IMR-90 (cell line): ENCODE measurements around the gene CYP4Z1. TPM values are rescaled to one million over a fixed set of nuclear protein-coding genes. Genes with fewer than 3 reads are reported as not detected.
"Not testable (repeated sequence)": the region's sequence is repeated elsewhere in the genome, so short reads cannot be mapped to it uniquely, and the experiment has no call there.

Experiments
- ATAC-seq: fragments of 200-7000 bp; cut with Tn5 transposase; 2 replicates; pipeline ENCODE4 v1.9.1; 2020; ENCODE audit warnings: low read depth, mild to moderate bottlenecking, moderate library complexity
- BruUV-seq: library from RNA; stranded (reverse); fragments of 400-500 nt; replicated peaks from 2 replicates; lab custom pipeline; 2021; lab: Mats Ljungman, UMichigan
- CTCF ChIA-PET: fragments of 300-600 bp; formaldehyde crosslinking; extraction: SDS; loops from one replicate; lab custom pipeline; 2021; ENCODE audit warnings: antibody characterized with exemption; lab: Yijun Ruan, JAX
- POLR2A ChIA-PET: fragments of 300-600 bp; sonication (Branson Sonifier 250); formaldehyde crosslinking; loops from one replicate; lab custom pipeline; 2022; ENCODE audit warnings: antibody characterized with exemption; ENCODE audit not compliant: unreplicated experiment; lab: Charles Lee
- DNase-seq: peaks from one replicate; pipeline ENCODE4 v3.0.0; 2013
- H2AFZ ChIP-seq: replicated peaks from 2 replicates; pipeline ENCODE3; 2013; ENCODE audit warnings: low read length, mild to moderate bottlenecking; ENCODE audit not compliant: poor library complexity
- H2AK5ac ChIP-seq: 2 replicates; pipeline ENCODE4 v1.6.1; 2013; ENCODE audit warnings: low read depth, low read length, inconsistent platforms
- H2AK9ac ChIP-seq: replicated peaks from 2 replicates; pipeline ENCODE3; 2013; ENCODE audit warnings: mild to moderate bottlenecking, low read depth, low read length, moderate library complexity; ENCODE audit not compliant: poor library complexity
- H2BK120ac ChIP-seq: 2 replicates; pipeline ENCODE4 v1.6.1; 2013; ENCODE audit warnings: low read depth, low read length, inconsistent platforms
- H2BK15ac ChIP-seq: 3 replicates; pipeline ENCODE4 v1.6.1; 2013; ENCODE audit warnings: low read depth, low read length, inconsistent platforms
- H2BK20ac ChIP-seq: 2 replicates; pipeline ENCODE4 v1.6.1; 2013; ENCODE audit warnings: low read depth, mild to moderate bottlenecking, inconsistent platforms, low read length, moderate library complexity
- H2BK5ac ChIP-seq: 2 replicates; pipeline ENCODE4 v1.6.1; 2013; ENCODE audit warnings: mild to moderate bottlenecking, low read depth, low read length, inconsistent platforms; ENCODE audit not compliant: poor library complexity, severe bottlenecking
- H3K14ac ChIP-seq: replicated peaks from 2 replicates; pipeline ENCODE4 v1.6.1; 2013; ENCODE audit warnings: low read depth, low read length, inconsistent platforms
- H3K18ac ChIP-seq: 2 replicates; pipeline ENCODE4 v1.6.1; 2013; ENCODE audit warnings: low read depth, low read length, control low read depth
- H3K23ac ChIP-seq: 2 replicates; pipeline ENCODE4 v1.6.1; 2013; ENCODE audit warnings: low read depth, low read length, inconsistent platforms
- H3K27ac ChIP-seq: 2 replicates; pipeline ENCODE4 v1.5.1; 2013; ENCODE audit warnings: mild to moderate bottlenecking, control low read depth, low read length; ENCODE audit not compliant: insufficient read depth
- H3K27me3 ChIP-seq: 2 replicates; pipeline ENCODE4 v1.6.1; 2013; ENCODE audit warnings: low read length; ENCODE audit not compliant: control insufficient read depth, insufficient read depth
- H3K36me3 ChIP-seq: 2 replicates; pipeline ENCODE4 v1.6.1; 2013; ENCODE audit warnings: low read length, mixed read lengths; ENCODE audit not compliant: control insufficient read depth, insufficient read depth
- H3K4ac ChIP-seq: 2 replicates; pipeline ENCODE4 v1.6.1; 2013; ENCODE audit warnings: low read depth, low read length, inconsistent platforms
- H3K4me1 ChIP-seq: 2 replicates; pipeline ENCODE4 v1.6.1; 2013; ENCODE audit warnings: low read length, mixed read lengths; ENCODE audit not compliant: control insufficient read depth, insufficient read depth
- H3K4me2 ChIP-seq: 2 replicates; pipeline ENCODE4 v1.6.1; 2013; ENCODE audit warnings: low read depth, mild to moderate bottlenecking, control low read depth, low read length, moderate library complexity
- H3K4me3 ChIP-seq: 2 replicates; pipeline ENCODE4 v1.5.1; 2013; ENCODE audit warnings: low read depth, mild to moderate bottlenecking, control low read depth, low read length, moderate library complexity; ENCODE audit not compliant: insufficient read depth
- H3K56ac ChIP-seq: 2 replicates; pipeline ENCODE4 v1.6.1; 2013; ENCODE audit warnings: low read length, inconsistent platforms; ENCODE audit not compliant: insufficient read depth; ENCODE audit errors: extremely low read depth
- H3K79me1 ChIP-seq, 2 experiments: 2 replicates each; pipeline ENCODE4 v1.6.1; 2013; ENCODE audit warnings: low read length in 2 of 2, inconsistent platforms in 1 of 2, low read depth in 1 of 2
- H3K9ac ChIP-seq: 2 replicates; pipeline ENCODE4 v1.6.1; 2013; ENCODE audit warnings: low read depth, low read length, control low read depth
- H3K9me1 ChIP-seq: 2 replicates; pipeline ENCODE4 v1.6.1; 2013; ENCODE audit warnings: low read length, inconsistent platforms; ENCODE audit not compliant: insufficient read depth
- H3K9me3 ChIP-seq: 2 replicates; pipeline ENCODE4 v1.6.1; 2013; ENCODE audit warnings: low read length; ENCODE audit not compliant: control insufficient read depth, insufficient read depth
- H4K20me1 ChIP-seq: 2 replicates; pipeline ENCODE4 v1.6.1; 2013; ENCODE audit warnings: low read length, inconsistent platforms; ENCODE audit not compliant: insufficient read depth
- H4K5ac ChIP-seq: 2 replicates; pipeline ENCODE4 v1.6.1; 2013; ENCODE audit warnings: mild to moderate bottlenecking, low read depth, low read length, control low read depth
- H4K8ac ChIP-seq, 2 experiments: 2 replicates each; pipeline ENCODE4 v1.6.1; 2013; ENCODE audit warnings: low read depth in 2 of 2, low read length in 2 of 2, control low read depth in 1 of 2, inconsistent platforms in 1 of 2
- H4K91ac ChIP-seq: 2 replicates; pipeline ENCODE4 v1.6.1; 2013; ENCODE audit warnings: low read depth, low read length, inconsistent platforms; ENCODE audit not compliant: insufficient read depth
- WGBS, 2 experiments: methylation state at CpG; one replicate each; pipeline versions ENCODE4 v1.1.5 to v1.1.7; 2013; ENCODE audit warnings: missing lambda C conversion rate in 2 of 2; ENCODE audit not compliant: insufficient read length in 1 of 2; ENCODE audit errors: extremely low coverage in 2 of 2; 5-methylcytosine and 5-hydroxymethylcytosine counted together
- dilution Hi-C: fragments of 300-500 bp; cut with HindIII; formaldehyde crosslinking; loops from one replicate; pipeline ENCODE4 v1.14.3; 2018; ENCODE audit warnings: low sequenced_read_pairs; ENCODE audit not compliant: unreplicated experiment
- in situ Hi-C: fragments of 300-500 bp; cut with MboI; formaldehyde crosslinking; loops from 3 replicates; pipeline ENCODE4 v1.14.3; 2019; ENCODE audit warnings: low sequenced_read_pairs, inconsistent platforms, mixed read lengths
- intact Hi-C: fragments of 100-400 bp; cut with micrococcal nuclease; formaldehyde crosslinking; loops from 2 replicates; pipeline ENCODE4 v1.10.0; 2022
- polyA plus RNA-seq, 3 experiments: library from polyadenylated mRNA; depleted of rRNA; stranded (reverse); fragments of >200 nt; gene quantifications; 2 replicates each; pipeline ENCODE4 v1.2.3, GENCODE V29; 2012; ENCODE audit warnings: low replicate concordance in 1 of 3
- total RNA-seq: library from RNA; depleted of rRNA; stranded (reverse); fragments of >200 nt; gene quantifications from 2 replicates; pipeline ENCODE4 v1.2.3, GENCODE V29; 2012

CYP4Z1 gene
- total and polyA plus RNA-seq, 2 of the 4 experiments (the other 2 are of a cell fraction) = not detected

DNA sequence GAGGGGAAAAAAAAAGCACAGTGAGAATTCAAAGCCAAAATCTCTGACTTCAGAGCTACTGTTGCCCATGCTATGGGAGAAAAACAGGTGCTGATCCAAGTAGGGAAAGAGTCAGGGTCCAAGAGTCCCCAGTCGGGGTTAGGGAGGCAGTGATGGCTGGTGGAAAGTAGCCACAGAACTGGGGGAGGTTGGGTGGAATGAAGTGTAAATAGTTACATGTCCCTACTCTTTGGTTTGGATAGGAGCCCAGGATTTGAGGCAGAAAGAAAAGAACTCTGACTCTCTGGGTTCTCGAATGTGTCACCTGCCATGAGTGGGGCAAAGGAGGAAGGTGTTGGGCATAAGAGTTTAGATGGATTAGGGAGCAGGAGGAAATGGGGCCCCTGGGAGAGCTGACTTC is 61.8 kb downstream of the CYP4Z1 start:
- H3K9me3 ChIP-seq, intact Hi-C loops: not testable (repeated sequence)

DNA sequence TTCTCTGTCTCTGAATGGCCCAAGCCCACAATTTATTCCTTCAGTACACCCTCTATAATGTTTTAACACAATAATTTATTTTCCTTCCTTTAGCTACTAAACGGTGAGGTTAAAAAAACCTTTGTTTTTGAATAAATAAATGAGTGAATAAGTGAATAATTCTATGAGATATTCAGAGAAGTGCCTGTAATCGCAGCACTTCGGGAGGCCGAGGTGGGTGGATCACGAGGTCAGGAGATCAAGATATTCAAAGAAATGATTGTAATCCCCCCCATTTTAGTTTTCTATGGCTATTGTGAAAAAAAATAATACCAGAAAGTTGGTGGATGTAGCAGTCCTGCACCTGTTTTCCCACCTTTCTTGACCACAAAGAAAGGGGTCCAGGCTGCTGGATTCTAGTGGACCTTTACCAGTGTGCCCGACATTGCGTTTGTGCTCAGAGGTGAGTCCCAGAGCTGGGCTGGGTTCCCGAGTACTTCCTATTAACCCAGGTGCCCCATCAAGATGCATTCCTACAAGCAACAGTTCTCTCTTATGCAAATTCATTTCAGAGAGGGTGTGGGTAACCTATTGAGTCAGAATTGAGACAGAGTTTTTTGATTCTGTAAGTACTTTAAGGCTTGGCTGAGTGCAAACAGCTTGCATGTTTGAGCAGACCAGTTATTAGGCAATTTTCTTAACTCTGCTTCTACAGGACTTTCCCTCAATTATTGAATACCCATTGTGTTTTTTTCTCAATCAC is 62.6 kb downstream of the CYP4Z1 start:
- H3K4me2 ChIP-seq, H3K4me3 ChIP-seq, H4K91ac ChIP-seq, DNase-seq, BruUV-seq, H2BK5ac ChIP-seq, in situ Hi-C loops, CTCF ChIA-PET, POLR2A ChIA-PET, H3K4ac ChIP-seq, H3K4me1 ChIP-seq, H3K27me3 ChIP-seq, H2AK5ac ChIP-seq, H2BK15ac ChIP-seq, H3K23ac ChIP-seq, ATAC-seq, H2AK9ac ChIP-seq, H3K27ac ChIP-seq, dilution Hi-C loops, H3K14ac ChIP-seq, H2BK120ac ChIP-seq, H4K5ac ChIP-seq, H3K9me1 ChIP-seq, H4K20me1 ChIP-seq, H2AFZ ChIP-seq, H3K79me1 ChIP-seq, H3K36me3 ChIP-seq, H3K18ac ChIP-seq, H3K56ac ChIP-seq, H3K9ac ChIP-seq, H4K8ac ChIP-seq, H2BK20ac ChIP-seq, intact Hi-C loops, H3K9me3 ChIP-seq: not testable (repeated sequence)
- WGBS, 2 experiments = no CpG with 5 or more reads among the region's 8 CpGs

More for the DNA sequence above, 61.8 kb downstream of the CYP4Z1 start:
- H3K27me3 ChIP-seq, H2BK15ac ChIP-seq, in situ Hi-C loops, H4K8ac ChIP-seq, CTCF ChIA-PET, H2BK20ac ChIP-seq, H3K23ac ChIP-seq, H4K91ac ChIP-seq, H3K14ac ChIP-seq, H3K4me3 ChIP-seq, H2AK5ac ChIP-seq, H3K56ac ChIP-seq, ATAC-seq, H2AFZ ChIP-seq, H3K18ac ChIP-seq, H3K27ac ChIP-seq, H4K5ac ChIP-seq, H3K79me1 ChIP-seq, POLR2A ChIA-PET, BruUV-seq, H2BK120ac ChIP-seq, H4K20me1 ChIP-seq, H3K9ac ChIP-seq, dilution Hi-C loops, H2BK5ac ChIP-seq, H3K9me1 ChIP-seq, DNase-seq, H3K4ac ChIP-seq, H3K4me1 ChIP-seq, H2AK9ac ChIP-seq, H3K36me3 ChIP-seq, H3K4me2 ChIP-seq: not testable (repeated sequence)
- 17% methylated on average over 1 of the region's 2 CpGs; no CpG with 5 or more reads in 1 of the 2 experiments for WGBS, 2 experiments
